Fibroblast of gingiva (primary cell): ENCODE results near the gene UST.
"Not testable (repeated sequence)": the region's sequence is repeated elsewhere in the genome, so short reads cannot be mapped to it uniquely, and the experiment has no call there.

Source experiments
- DNase-seq: peaks from one replicate; pipeline ENCODE4 v3.0.0-alpha.2; 2011; ENCODE audit warnings: low read depth

The UST gene

DNA sequence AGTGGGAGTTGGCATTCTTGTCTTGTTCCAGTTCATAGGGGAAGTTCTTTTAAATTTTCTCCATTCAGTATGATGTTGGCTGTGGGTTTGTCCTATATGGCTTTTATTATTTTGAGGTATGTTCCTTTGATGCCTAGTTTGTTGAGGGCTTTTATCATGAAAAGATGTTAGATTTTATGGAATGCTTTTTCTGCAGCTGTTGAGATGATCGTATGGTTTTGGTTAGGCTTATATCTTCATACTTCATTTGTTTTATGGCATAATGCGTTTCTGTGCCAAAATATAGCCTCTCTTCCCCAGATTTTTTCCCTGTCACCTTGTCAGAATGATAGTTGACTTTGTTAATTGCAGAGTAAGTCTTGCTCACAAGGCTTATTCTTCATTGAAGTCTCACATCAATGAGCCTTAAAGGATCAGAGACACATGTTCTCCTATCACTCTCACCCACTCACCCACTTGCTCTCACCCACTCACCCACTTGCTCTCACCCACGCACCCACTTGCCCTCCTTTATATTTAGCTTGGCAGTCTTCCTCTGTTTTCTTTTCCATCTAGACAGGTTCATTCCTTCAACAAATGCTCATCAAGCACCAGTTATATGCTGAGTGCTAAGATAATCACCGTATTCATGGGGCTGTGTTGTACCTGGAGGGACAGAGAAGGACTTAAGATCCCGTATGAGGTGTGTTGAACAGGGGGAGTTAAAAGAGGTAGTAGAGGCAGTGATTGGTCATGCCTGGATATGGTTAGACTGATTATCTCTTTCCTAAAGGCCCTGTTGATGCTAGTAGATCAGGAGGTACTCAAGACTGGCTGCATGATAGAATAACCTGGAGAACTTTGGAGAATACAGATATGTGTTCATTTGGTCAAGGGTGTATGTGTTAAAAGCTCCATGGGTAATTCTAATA is 19.3 kb downstream of the UST start:
- no peak for DNase-seq

- DNase-seq: no peak
These were observed 21.9 kb downstream of the UST start for GRCh38 chr6:148768646-148769270.

GRCh38 chr6:148769304-148769968 is 22.6 kb downstream of the UST start:
- no peak for DNase-seq

DNA sequence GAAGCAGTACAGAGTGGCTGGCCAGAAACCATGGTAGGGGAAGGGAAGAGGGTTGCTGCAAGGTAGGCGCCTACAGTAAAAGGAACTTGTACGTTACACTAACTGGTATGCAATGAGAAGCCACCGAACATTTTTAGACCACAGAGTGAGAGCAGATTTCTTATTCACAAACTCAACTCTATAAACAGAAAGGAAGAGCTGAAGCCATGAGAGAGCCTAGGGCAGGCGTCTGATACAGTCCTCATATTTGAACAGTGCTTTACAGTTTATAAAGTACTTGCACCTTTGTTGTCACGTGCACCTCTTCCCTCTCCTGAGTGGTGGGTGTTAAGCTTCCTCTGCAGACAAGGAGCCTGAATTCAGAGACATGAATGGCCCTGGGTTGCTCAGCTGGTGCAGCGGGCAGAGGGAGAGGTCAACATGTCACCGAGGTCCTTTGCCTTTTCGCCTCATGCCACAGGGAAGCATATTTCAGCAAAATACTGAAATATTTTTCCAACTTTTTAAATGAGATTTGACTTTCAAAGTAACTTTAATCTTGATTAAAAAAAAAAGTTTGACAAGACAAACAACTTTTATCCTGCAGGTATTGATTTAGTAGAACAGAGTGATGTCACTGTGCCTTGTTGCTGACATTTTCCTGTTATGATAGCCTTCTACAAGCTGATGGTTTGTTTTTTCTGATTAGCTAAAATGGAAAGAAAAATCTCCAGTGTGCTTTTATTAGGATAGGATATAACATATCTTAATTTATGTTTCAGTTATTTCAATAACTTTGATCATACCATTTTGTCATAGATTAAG is 23.8 kb downstream of the UST start:
- DNase-seq: no peak

DNA sequence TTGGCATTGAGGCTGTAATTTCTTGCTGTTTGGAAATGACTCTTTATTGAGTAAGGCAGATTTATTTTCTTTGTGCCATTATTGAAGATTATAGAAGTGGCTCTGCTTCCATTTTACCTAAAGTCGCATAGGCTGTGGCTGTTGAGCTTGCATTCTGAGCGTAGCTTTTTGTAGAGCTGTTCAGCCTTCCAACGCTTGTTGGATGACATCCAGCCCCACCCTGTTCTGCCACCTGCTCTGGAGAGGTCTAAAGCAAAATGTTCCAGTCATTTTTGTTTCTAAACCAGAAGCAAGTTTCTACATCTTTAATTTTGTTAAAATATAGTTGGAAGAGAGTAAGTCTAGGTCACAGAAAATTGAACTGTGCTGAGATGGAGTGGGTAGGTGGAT is 24.4 kb downstream of the UST start:
- no peak for DNase-seq

DNA sequence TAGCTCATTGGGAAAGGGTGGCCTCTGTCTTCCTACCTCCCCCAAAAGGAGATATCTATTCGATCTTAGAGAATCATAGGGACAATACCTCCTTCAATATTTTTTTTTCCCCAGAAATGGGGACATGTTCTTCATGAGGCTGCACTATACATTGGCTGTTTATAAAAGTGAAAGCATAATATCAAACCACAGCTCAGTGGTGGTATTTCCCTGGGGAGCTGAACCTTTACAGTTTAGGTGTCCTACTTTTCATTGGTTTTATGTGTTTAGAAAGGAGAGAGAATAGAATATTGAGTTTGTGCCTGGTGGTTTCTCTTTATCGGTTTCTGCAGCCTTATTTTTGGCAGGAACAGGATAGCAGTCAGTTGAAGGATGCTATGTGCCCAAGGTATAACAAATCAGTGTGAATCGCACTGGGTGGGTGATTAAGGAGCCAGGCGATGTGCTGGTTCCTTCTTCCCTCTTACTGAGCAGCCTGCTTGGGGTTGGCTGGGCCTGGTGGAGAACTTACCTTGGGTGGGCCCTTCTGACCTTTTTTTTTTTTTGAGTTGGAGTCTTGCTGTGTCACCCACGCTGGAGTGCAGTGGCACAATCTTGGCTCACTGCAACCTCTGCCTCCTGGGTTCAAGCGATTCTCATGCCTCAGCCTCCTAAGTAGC is 25.2 kb downstream of the UST start:
- no peak for DNase-seq

DNA sequence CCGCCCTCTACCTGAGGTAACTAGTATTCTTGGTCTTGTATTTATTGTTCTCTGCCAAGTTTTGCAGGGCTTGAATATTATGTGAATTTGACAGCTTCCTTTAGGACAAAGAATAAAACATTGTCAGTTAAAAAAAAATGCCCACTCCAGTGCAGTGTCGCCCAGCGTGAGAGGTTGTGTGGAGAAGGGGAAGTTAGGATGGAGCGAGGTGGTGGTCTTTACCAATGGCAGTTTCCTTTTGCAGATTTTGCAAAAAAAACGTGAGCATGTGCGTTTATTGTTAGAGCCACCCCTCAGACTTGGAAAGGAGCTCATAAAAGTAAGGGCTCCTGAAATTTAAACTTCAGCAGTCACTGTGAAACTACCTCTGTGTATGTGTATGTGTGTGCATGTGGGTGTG is 28.3 kb downstream of the UST start:
- no peak for DNase-seq

GRCh38 chr6:148776321-148777308 is 29.8 kb downstream of the UST start:
- DNase-seq: peak; percentile 58

GRCh38 chr6:148779142-148779562 is 32.3 kb downstream of the UST start:
- peak; percentile 54 for DNase-seq

DNA sequence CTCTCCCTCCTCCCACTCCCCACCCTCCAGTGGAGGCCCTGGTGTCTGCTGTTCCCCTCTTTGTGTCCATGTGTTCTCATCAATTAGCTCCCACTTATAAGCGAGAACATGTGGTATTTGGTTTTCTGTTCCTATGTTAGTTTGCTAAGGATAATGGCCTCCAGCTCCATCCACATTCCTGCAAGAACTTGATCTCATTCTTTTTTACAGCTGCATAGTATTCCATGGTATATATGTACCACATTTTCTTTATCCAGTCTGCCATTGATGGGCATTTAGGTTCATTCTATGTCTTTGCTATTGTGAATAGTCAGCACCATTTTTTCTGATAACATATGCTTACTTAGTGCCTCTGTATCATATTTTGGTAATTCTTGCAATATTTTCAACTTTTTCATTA is 33.6 kb downstream of the UST start:
- DNase-seq: not testable (repeated sequence)

GRCh38 chr6:148780918-148781436 is 34.1 kb downstream of the UST start:
- DNase-seq: no peak

DNA sequence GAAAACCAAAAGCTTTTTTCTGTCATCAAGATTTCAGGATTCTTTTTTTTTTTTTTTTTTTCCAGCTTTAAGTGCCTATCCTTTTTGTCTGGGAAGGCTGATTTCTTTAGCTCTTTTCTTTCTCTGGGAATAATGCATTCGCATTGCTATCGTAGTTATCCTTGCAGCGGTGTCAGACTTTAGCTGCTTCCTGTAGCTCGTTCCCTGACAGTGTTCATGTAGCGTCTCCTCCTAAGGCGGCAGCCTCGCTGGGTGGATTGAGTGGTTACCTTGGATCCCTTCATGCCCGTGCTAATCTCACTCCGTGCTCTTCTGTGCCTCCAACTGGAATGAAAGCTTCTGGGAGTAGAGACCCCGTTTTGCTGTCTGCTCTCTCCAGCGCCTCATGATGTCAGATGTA is 43.1 kb downstream of the UST start:
- no peak for DNase-seq

- DNase-seq: no peak
These were observed 43.6 kb downstream of the UST start for GRCh38 chr6:148790404-148790803.

DNA sequence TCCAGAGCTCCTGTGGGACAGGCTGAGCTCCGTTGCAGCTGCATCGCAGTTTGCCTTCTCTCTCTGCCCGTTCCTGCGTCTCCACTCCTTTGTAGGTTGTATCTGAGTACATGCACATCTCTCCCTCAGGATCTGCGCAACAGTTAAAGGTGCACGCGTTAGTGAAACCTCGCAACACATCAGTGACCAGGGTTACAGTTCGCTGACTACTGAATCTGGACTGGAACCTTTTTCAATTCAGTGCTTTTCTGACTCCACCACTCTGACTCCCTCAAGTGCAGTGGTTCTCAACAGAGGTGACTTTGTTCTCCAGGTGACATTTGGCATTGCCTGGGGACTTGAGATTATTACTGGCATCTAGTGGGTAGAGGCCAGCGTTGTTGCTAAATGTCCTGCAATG is 44.0 kb downstream of the UST start:
- DNase-seq: no peak

DNA sequence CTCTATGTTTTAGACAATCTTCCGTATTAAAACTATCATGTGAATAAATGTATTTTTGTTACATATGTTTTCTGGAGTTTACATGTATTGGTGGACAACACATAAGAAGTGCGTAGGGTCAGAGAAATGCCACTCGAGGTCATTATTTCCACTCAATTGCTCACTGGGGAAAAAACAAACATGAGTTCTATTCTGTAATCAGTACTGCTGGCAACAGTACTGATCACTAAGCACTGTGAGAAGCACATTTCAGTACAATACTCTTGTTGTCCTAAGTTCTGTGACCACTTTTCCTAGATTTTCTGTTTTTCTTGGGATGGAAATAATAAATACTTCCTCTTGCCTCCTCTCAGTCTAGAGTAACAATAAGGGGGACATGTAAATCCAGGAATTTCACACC is 44.5 kb downstream of the UST start:
- no peak for DNase-seq

DNA sequence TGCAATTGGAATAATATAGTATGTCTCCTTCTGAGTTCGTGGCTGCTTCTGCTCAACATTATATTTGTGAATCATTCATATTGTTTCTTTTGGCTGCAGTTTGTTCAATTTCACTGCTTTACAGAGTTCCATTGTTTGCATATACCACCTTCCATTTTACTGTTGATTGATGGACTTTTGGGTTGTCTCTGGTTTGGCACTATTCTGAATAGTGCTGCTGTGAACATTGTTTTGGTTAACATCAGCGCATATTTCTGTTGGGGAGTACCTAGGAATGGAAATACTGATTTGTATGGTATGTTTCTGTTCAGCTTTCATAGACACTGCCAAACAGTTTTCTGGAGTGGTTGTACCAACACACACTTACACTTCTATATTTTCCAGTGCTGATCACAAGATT is 46.9 kb downstream of the UST start:
- DNase-seq: no peak

- no peak for DNase-seq
These were observed 48.0 kb downstream of the UST start for GRCh38 chr6:148794797-148795196.

- DNase-seq: no peak
These were observed 48.7 kb downstream of the UST start for GRCh38 chr6:148795563-148795962.

DNA sequence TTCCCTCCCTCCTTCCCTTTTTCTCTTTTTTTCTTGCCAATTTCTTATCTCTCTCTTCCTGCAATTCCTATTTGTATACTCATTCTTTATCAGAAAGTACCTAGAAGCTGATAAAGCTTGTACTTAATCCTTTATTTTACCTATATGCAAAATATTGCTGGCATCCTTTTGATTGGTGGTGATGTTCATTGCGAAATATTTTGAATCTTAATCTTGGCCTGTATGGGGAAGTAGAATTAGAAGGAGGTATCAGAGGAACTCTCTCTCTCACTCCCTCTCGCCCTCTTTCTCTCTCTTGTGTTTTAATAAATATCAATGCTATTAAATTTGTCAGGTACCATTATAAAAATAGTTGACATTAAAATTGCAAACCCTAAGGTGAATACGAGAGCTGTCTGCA is 52.8 kb downstream of the UST start:
- no peak for DNase-seq

DNA sequence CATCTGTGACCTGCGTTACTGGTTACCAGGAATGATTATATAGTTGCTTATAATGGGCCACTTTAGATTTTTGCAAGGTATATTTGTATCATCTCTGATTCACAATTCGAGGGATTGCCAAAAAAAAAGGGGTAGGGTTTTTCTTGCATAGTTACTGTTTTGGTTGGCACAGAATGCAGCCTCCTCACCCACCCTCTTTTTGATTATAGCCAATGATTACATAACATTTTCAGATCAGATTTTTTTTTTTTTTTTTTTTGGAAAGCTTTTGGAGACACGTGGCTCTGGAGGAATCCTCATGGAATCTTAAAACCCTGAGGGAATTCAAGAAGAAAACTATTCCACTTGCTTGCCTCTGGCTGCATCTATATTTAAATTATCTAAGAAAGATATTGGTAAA is 53.7 kb downstream of the UST start:
- DNase-seq: peak; percentile 50
